ENCODE measurements around the gene PAWR. TPM values are rescaled to one million over a fixed set of nuclear protein-coding genes. Genes with fewer than 3 reads are reported as not detected.

PAWR gene
- total RNA-seq, 1 experiment from 2014 or later = 55.3 TPM

DNA sequence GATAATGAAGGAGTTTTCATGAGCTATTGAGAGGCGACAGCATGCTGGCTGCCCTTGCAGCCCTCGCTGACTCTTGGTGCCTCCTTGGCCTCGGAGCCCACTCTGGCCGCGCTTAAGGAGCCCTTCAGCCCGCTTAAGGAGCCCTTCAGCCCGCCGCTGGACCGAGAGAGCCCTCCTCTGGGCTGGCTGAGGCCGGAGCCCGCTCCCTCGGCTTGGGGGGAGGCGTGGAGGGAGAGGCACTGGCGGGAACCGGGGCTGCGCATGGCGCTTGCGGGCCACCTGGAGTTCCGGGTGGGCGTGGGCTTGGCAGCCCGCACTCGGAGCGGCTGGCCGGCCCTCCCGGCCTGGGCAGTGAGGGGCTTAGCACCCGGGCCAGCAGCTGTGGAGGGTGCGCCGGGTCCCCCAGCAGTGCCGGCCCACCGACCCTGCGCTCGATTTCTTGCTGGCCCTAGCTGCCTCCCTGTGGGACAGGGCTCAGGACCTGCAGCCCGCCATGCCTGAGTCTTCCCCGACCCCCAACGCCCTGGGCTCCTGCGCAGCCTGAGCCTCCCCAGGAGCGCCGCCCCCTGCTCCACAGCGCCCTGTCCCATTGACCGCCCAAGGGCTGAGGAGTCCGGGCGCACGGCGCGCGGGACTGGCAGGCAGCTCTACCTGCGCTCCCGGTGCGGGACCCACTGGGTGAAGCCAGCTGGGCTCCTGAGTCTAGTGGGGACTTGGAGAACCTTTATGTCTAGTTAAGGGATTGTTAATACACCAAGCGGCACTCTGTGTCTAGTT is 20.1 kb upstream of the PAWR start:
- no peaks in the 10 kb centered on the region for H3K27me3 ChIP-seq (replicated peaks; ENCODE audit: insufficient read depth, low read depth, low read length, poor library complexity)
- ChIA-PET CTCF (no interaction called here), POLR2A (ENCODE audit: low non-redundant PET) (no interaction called here)
- H3K4me1 ChIP-seq (ENCODE audit: insufficient read depth, low read length, poor library complexity, severe bottlenecking) = no peaks in the 10 kb centered on the region
- intact Hi-C loops (cut with micrococcal nuclease; ENCODE audit: unreplicated experiment) = no loop called here
- H3K4me3 ChIP-seq (ENCODE audit: low read depth, low read length, poor library complexity, severe bottlenecking) = no peak overlapping the region
- no peaks in the 10 kb centered on the region for H3K9me3 ChIP-seq (ENCODE audit: low read depth, low read length, poor library complexity, severe bottlenecking)
- no TSS peak for BruUV-seq (replicated peaks)
- DNase-seq (ENCODE audit: low spot score) = no peak
- no peak for TF ChIP-seq EZH2 (IDR thresholded peaks at IDR 0.05; ENCODE audit: borderline replicate concordance, low read depth, low read length, poor library complexity, severe bottlenecking)
- H3K36me3 ChIP-seq (ENCODE audit: insufficient read depth, low read length, poor library complexity, severe bottlenecking) = no peaks in the 10 kb centered on the region
- no peak overlapping the region for H3K27ac ChIP-seq (ENCODE audit: low read depth, low read length, poor library complexity, severe bottlenecking)

DNA sequence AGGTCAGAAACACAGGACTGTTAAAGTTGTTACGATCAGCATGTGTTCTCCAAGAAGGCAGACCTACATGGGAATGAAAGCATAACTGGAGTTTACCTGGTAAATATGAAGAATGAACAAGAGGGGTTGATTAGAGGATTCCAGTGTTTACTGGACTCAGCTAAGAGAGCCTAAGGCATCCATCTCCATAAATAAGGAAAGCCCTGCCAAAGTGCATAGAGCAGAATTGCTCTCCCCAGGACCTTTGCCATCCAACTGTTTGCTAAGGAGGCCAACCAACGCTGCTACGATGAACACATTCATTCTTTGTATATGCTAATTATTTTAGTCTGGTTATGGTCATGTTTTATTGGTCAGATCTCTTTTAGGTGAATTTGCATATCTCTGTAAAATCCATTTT is 17.1 kb upstream of the PAWR start:
- Histone ChIP-seq H3K27me3 (replicated peaks; ENCODE audit: insufficient read depth, low read depth, low read length, poor library complexity) (no peaks in the 10 kb centered on the region), H3K27ac (ENCODE audit: low read depth, low read length, poor library complexity, severe bottlenecking) (no peak overlapping the region), H3K4me1 (ENCODE audit: insufficient read depth, low read length, poor library complexity, severe bottlenecking) (no peaks in the 10 kb centered on the region), H3K4me3 (ENCODE audit: low read depth, low read length, poor library complexity, severe bottlenecking) (no peak overlapping the region), H3K36me3 (ENCODE audit: insufficient read depth, low read length, poor library complexity, severe bottlenecking) (no peaks in the 10 kb centered on the region), H3K9me3 (ENCODE audit: low read depth, low read length, poor library complexity, severe bottlenecking) (no peaks in the 10 kb centered on the region)
- intact Hi-C loops (cut with micrococcal nuclease; ENCODE audit: unreplicated experiment) = no loop called here
- DNase-seq (ENCODE audit: low spot score) = no peak
- no TSS peak for BruUV-seq (replicated peaks)
- TF ChIP-seq EZH2 (IDR thresholded peaks at IDR 0.05; ENCODE audit: borderline replicate concordance, low read depth, low read length, poor library complexity, severe bottlenecking) = no peak
- TF ChIP-seq, protein P1, sequence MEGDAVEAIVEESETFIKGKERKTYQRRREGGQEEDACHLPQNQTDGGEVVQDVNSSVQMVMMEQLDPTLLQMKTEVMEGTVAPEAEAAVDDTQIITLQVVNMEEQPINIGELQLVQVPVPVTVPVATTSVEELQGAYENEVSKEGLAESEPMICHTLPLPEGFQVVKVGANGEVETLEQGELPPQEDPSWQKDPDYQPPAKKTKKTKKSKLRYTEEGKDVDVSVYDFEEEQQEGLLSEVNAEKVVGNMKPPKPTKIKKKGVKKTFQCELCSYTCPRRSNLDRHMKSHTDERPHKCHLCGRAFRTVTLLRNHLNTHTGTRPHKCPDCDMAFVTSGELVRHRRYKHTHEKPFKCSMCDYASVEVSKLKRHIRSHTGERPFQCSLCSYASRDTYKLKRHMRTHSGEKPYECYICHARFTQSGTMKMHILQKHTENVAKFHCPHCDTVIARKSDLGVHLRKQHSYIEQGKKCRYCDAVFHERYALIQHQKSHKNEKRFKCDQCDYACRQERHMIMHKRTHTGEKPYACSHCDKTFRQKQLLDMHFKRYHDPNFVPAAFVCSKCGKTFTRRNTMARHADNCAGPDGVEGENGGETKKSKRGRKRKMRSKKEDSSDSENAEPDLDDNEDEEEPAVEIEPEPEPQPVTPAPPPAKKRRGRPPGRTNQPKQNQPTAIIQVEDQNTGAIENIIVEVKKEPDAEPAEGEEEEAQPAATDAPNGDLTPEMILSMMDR (conservative IDR thresholded peaks at IDR 0.05; ENCODE audit: low read depth, low read length) = no peak
- CTCF ChIA-PET = no interaction called here
- POLR2A ChIA-PET (ENCODE audit: low non-redundant PET) = no interaction called here

DNA sequence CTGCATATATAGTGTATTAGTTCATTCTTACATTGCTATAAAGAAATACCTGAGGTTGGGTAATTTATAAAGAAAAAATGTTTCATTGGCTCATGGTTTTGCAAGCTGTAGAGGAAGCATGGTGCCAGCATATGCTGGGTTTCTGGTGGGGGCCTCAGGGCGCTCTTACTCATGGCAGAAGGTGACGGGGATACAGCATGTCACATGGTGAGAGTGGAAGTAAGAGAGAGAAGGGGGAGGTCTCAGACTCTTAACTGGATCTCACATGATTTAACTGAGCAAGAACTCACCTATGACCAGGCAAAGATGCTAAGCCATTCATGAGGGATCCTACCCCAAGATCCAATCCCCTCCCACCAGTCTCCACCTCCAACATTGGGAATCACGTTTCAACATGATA is 15.9 kb upstream of the PAWR start:
- Histone ChIP-seq H3K36me3 (ENCODE audit: insufficient read depth, low read length, poor library complexity, severe bottlenecking) (no peaks in the 10 kb centered on the region), H3K4me1 (ENCODE audit: insufficient read depth, low read length, poor library complexity, severe bottlenecking) (no peaks in the 10 kb centered on the region), H3K9me3 (ENCODE audit: low read depth, low read length, poor library complexity, severe bottlenecking) (no peaks in the 10 kb centered on the region), H3K4me3 (ENCODE audit: low read depth, low read length, poor library complexity, severe bottlenecking) (no peak overlapping the region), H3K27me3 (replicated peaks; ENCODE audit: insufficient read depth, low read depth, low read length, poor library complexity) (no peaks in the 10 kb centered on the region), H3K27ac (ENCODE audit: low read depth, low read length, poor library complexity, severe bottlenecking) (no peak overlapping the region)
- ChIA-PET CTCF (no interaction called here), POLR2A (ENCODE audit: low non-redundant PET) (no interaction called here)
- intact Hi-C loops (cut with micrococcal nuclease; ENCODE audit: unreplicated experiment) = no loop called here
- no peak for TF ChIP-seq EZH2 (IDR thresholded peaks at IDR 0.05; ENCODE audit: borderline replicate concordance, low read depth, low read length, poor library complexity, severe bottlenecking)
- TF ChIP-seq, protein P1 (conservative IDR thresholded peaks at IDR 0.05; ENCODE audit: low read depth, low read length) = no peak
- no peak for DNase-seq (ENCODE audit: low spot score)
- BruUV-seq (replicated peaks) = no TSS peak

DNA sequence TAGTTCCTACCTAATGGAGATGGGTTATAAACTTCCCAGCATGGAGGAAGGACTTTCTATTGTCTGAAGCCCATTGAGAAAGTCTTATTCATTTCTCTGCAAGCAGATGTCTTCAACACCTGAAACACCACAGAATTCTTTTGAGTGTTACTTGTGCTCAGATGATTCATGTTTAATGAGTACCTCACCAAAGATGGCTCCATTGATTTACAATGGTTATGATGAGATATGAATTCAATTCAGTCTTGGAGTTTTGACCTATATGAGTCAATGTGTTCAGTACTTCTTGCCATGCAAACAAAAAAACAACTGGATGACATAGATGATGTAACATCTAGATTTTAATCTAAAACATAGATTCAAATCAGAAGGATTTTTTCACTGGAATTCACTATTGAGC is 15.4 kb upstream of the PAWR start:
- no TSS peak for BruUV-seq (replicated peaks)
- Histone ChIP-seq H3K4me1 (ENCODE audit: insufficient read depth, low read length, poor library complexity, severe bottlenecking) (no peaks in the 10 kb centered on the region), H3K27ac (ENCODE audit: low read depth, low read length, poor library complexity, severe bottlenecking) (no peak overlapping the region), H3K4me3 (ENCODE audit: low read depth, low read length, poor library complexity, severe bottlenecking) (no peak overlapping the region), H3K36me3 (ENCODE audit: insufficient read depth, low read length, poor library complexity, severe bottlenecking) (no peaks in the 10 kb centered on the region), H3K9me3 (ENCODE audit: low read depth, low read length, poor library complexity, severe bottlenecking) (no peaks in the 10 kb centered on the region), H3K27me3 (replicated peaks; ENCODE audit: insufficient read depth, low read depth, low read length, poor library complexity) (no peaks in the 10 kb centered on the region)
- DNase-seq (ENCODE audit: low spot score) = no peak
- ChIA-PET CTCF (no interaction called here), POLR2A (ENCODE audit: low non-redundant PET) (no interaction called here)
- TF ChIP-seq, protein P1 (conservative IDR thresholded peaks at IDR 0.05; ENCODE audit: low read depth, low read length) = no peak
- TF ChIP-seq EZH2 (IDR thresholded peaks at IDR 0.05; ENCODE audit: borderline replicate concordance, low read depth, low read length, poor library complexity, severe bottlenecking) = no peak
- intact Hi-C loops (cut with micrococcal nuclease; ENCODE audit: unreplicated experiment) = no loop called here

Data from A673 (cell line).